ENCODE results near the gene NHEJ1.

NHEJ1 gene

GRCh38 chr2:219169930-219170654 lies 9.5 kb upstream of the NHEJ1 start, which contains the start of gene SLC23A3:
TSS of gene SLC23A3 (minus strand) at chr2:219170029. CDS start at chr2:219169984, 45 bp downstream.
- H3K4me3 Mint-ChIP-seq: no peak within 1 kb of the TSS
- H3K4me1 Mint-ChIP-seq: peaks cover 16% of the 10 kb centered on the region
- H3K27ac Mint-ChIP-seq: no peak within 1 kb of the TSS
- DNase-seq: no peak
- peaks cover 8% of the 10 kb centered on the region for H3K36me3 Mint-ChIP-seq (ENCODE audit: low read depth)
- peaks cover 24% of the 10 kb centered on the region for H3K27me3 Mint-ChIP-seq (ENCODE audit: low read depth, poor library complexity)
- TF ChIP-seq CTCF (IDR thresholded peaks at IDR 0.05): no peak
- H3K9me3 Mint-ChIP-seq: no peaks in the 10 kb centered on the region

GRCh38 chr2:219168932-219169331 lies 8.3 kb upstream of the NHEJ1 start:
- no peak for DNase-seq
- no peaks in the 10 kb centered on the region for H3K9me3 Mint-ChIP-seq
- no peaks in the 10 kb centered on the region for H3K36me3 Mint-ChIP-seq (ENCODE audit: low read depth)
- no peak overlapping the region for H3K4me3 Mint-ChIP-seq
- no peak overlapping the region for H3K27ac Mint-ChIP-seq
- no peak for TF ChIP-seq CTCF (IDR thresholded peaks at IDR 0.05)
- peaks cover 32% of the 10 kb centered on the region for H3K27me3 Mint-ChIP-seq (ENCODE audit: low read depth, poor library complexity)
- H3K4me1 Mint-ChIP-seq: peaks cover 10% of the 10 kb centered on the region

GRCh38 chr2:219168526-219168925 lies 7.9 kb upstream of the NHEJ1 start:
- peaks cover 36% of the 10 kb centered on the region for H3K27me3 Mint-ChIP-seq (ENCODE audit: low read depth, poor library complexity)
- DNase-seq: no peak

GRCh38 chr2:219167997-219168396 lies 7.4 kb upstream of the NHEJ1 start:
- DNase-seq: no peak
- no peak for TF ChIP-seq CTCF (IDR thresholded peaks at IDR 0.05)
- H3K27ac Mint-ChIP-seq: no peak overlapping the region
- no peaks in the 10 kb centered on the region for H3K9me3 Mint-ChIP-seq
- peaks cover 10% of the 10 kb centered on the region for H3K4me1 Mint-ChIP-seq
- H3K36me3 Mint-ChIP-seq (ENCODE audit: low read depth): no peaks in the 10 kb centered on the region
- no peak overlapping the region for H3K4me3 Mint-ChIP-seq
- H3K27me3 Mint-ChIP-seq (ENCODE audit: low read depth, poor library complexity): peaks cover 41% of the 10 kb centered on the region

More at GRCh38 chr2:219168526-219168925, 7.9 kb upstream of the NHEJ1 start:
- Mint-ChIP-seq H3K4me3 (no peak overlapping the region), H3K4me1 (peaks cover 10% of the 10 kb centered on the region), H3K9me3 (no peaks in the 10 kb centered on the region), H3K27ac (no peak overlapping the region), H3K36me3 (ENCODE audit: low read depth) (no peaks in the 10 kb centered on the region)
- TF ChIP-seq CTCF (IDR thresholded peaks at IDR 0.05): no peak

GRCh38 chr2:219165058-219165911 lies 4.7 kb upstream of the NHEJ1 start:
- Mint-ChIP-seq H3K4me1 (peaks cover 13% of the 10 kb centered on the region), H3K27ac (no peak overlapping the region), H3K9me3 (no peaks in the 10 kb centered on the region), H3K27me3 (ENCODE audit: low read depth, poor library complexity) (peaks cover 57% of the 10 kb centered on the region), H3K36me3 (ENCODE audit: low read depth) (no peaks in the 10 kb centered on the region), H3K4me3 (no peak overlapping the region)
- TF ChIP-seq CTCF (IDR thresholded peaks at IDR 0.05): no peak
- no peak for DNase-seq
